ENCODE results near the gene BCL11A. TPM values are rescaled to one million over a fixed set of nuclear protein-coding genes. Genes with fewer than 3 reads are reported as not detected.

BCL11A gene
- total RNA-seq, 1 donor: 11.2 TPM

- Histone ChIP-seq H3K4me3 (ENCODE audit: low read length) (no peak overlapping the region), H3K9me3 (ENCODE audit: low read depth, low read length) (no peaks in the 10 kb centered on the region), H3K4me1 (ENCODE audit: insufficient read depth, low read length) (peaks cover 28% of the 10 kb centered on the region), H3K27me3 (ENCODE audit: insufficient read depth, low read length) (no peaks in the 10 kb centered on the region)
Observed at GRCh38 chr2:60450488-60450887, 103.0 kb downstream of the BCL11A start.

- H3K4me1 ChIP-seq (ENCODE audit: insufficient read depth, low read length): peaks cover 32% of the 10 kb centered on the region
- H3K4me3 ChIP-seq (ENCODE audit: low read length): no peak overlapping the region
- H3K9me3 ChIP-seq (ENCODE audit: low read depth, low read length): no peaks in the 10 kb centered on the region
- H3K27me3 ChIP-seq (ENCODE audit: insufficient read depth, low read length): no peaks in the 10 kb centered on the region
Observed at GRCh38 chr2:60447943-60448342, 105.5 kb downstream of the BCL11A start.

- no peaks in the 10 kb centered on the region for H3K9me3 ChIP-seq (ENCODE audit: low read depth, low read length)
- no peak overlapping the region for H3K4me3 ChIP-seq (ENCODE audit: low read length)
- no peaks in the 10 kb centered on the region for H3K27me3 ChIP-seq (ENCODE audit: insufficient read depth, low read length)
- peaks cover 40% of the 10 kb centered on the region for H3K4me1 ChIP-seq (ENCODE audit: insufficient read depth, low read length)
Observed at GRCh38 chr2:60446413-60447267, 106.8 kb downstream of the BCL11A start.

GRCh38 chr2:60445684-60446179, 107.7 kb downstream of the BCL11A start:
- Histone ChIP-seq H3K27me3 (ENCODE audit: insufficient read depth, low read length) (no peaks in the 10 kb centered on the region), H3K4me1 (ENCODE audit: insufficient read depth, low read length) (peaks cover 48% of the 10 kb centered on the region), H3K9me3 (ENCODE audit: low read depth, low read length) (no peaks in the 10 kb centered on the region), H3K4me3 (ENCODE audit: low read length) (no peak overlapping the region)

GRCh38 chr2:60442608-60443007, 110.8 kb downstream of the BCL11A start:
- H3K4me1 ChIP-seq (ENCODE audit: insufficient read depth, low read length): peaks cover 67% of the 10 kb centered on the region
- no peaks in the 10 kb centered on the region for H3K9me3 ChIP-seq (ENCODE audit: low read depth, low read length)
- no peaks in the 10 kb centered on the region for H3K27me3 ChIP-seq (ENCODE audit: insufficient read depth, low read length)
- no peak overlapping the region for H3K4me3 ChIP-seq (ENCODE audit: low read length)

GRCh38 chr2:60441800-60442199, 111.7 kb downstream of the BCL11A start:
- no peaks in the 10 kb centered on the region for H3K9me3 ChIP-seq (ENCODE audit: low read depth, low read length)
- H3K4me1 ChIP-seq (ENCODE audit: insufficient read depth, low read length): peaks cover 61% of the 10 kb centered on the region
- no peak overlapping the region for H3K4me3 ChIP-seq (ENCODE audit: low read length)
- no peaks in the 10 kb centered on the region for H3K27me3 ChIP-seq (ENCODE audit: insufficient read depth, low read length)

- Histone ChIP-seq H3K9me3 (ENCODE audit: low read depth, low read length) (no peaks in the 10 kb centered on the region), H3K4me3 (ENCODE audit: low read length) (no peak overlapping the region), H3K27me3 (ENCODE audit: insufficient read depth, low read length) (no peaks in the 10 kb centered on the region), H3K4me1 (ENCODE audit: insufficient read depth, low read length) (peaks cover 51% of the 10 kb centered on the region)
Observed at GRCh38 chr2:60440767-60441163, 112.7 kb downstream of the BCL11A start.

- H3K27me3 ChIP-seq (ENCODE audit: insufficient read depth, low read length): no peaks in the 10 kb centered on the region
- H3K4me1 ChIP-seq (ENCODE audit: insufficient read depth, low read length): peaks cover 50% of the 10 kb centered on the region
- H3K9me3 ChIP-seq (ENCODE audit: low read depth, low read length): no peaks in the 10 kb centered on the region
- no peak overlapping the region for H3K4me3 ChIP-seq (ENCODE audit: low read length)
Observed at GRCh38 chr2:60440079-60440766, 113.2 kb downstream of the BCL11A start.

GRCh38 chr2:60439219-60439974, 114.1 kb downstream of the BCL11A start:
- Histone ChIP-seq H3K4me3 (ENCODE audit: low read length) (no peak overlapping the region), H3K4me1 (ENCODE audit: insufficient read depth, low read length) (peaks cover 45% of the 10 kb centered on the region), H3K9me3 (ENCODE audit: low read depth, low read length) (no peaks in the 10 kb centered on the region), H3K27me3 (ENCODE audit: insufficient read depth, low read length) (no peaks in the 10 kb centered on the region)

GRCh38 chr2:60438653-60439052, 114.8 kb downstream of the BCL11A start:
- Histone ChIP-seq H3K4me1 (ENCODE audit: insufficient read depth, low read length) (peaks cover 45% of the 10 kb centered on the region), H3K9me3 (ENCODE audit: low read depth, low read length) (no peaks in the 10 kb centered on the region), H3K27me3 (ENCODE audit: insufficient read depth, low read length) (no peaks in the 10 kb centered on the region), H3K4me3 (ENCODE audit: low read length) (no peak overlapping the region)

- Histone ChIP-seq H3K9me3 (ENCODE audit: low read depth, low read length) (no peaks in the 10 kb centered on the region), H3K4me1 (ENCODE audit: insufficient read depth, low read length) (peaks cover 45% of the 10 kb centered on the region), H3K27me3 (ENCODE audit: insufficient read depth, low read length) (no peaks in the 10 kb centered on the region), H3K4me3 (ENCODE audit: low read length) (no peak overlapping the region)
Observed at GRCh38 chr2:60438131-60438530, 115.3 kb downstream of the BCL11A start.

GRCh38 chr2:60437080-60437696, 116.3 kb downstream of the BCL11A start:
- Histone ChIP-seq H3K9me3 (ENCODE audit: low read depth, low read length) (no peaks in the 10 kb centered on the region), H3K4me3 (ENCODE audit: low read length) (no peak overlapping the region), H3K27me3 (ENCODE audit: insufficient read depth, low read length) (no peaks in the 10 kb centered on the region), H3K4me1 (ENCODE audit: insufficient read depth, low read length) (peaks cover 43% of the 10 kb centered on the region)

GRCh38 chr2:60433018-60433596, 120.3 kb downstream of the BCL11A start:
- Histone ChIP-seq H3K4me1 (ENCODE audit: insufficient read depth, low read length) (peaks cover 6% of the 10 kb centered on the region), H3K9me3 (ENCODE audit: low read depth, low read length) (no peaks in the 10 kb centered on the region), H3K4me3 (ENCODE audit: low read length) (no peak overlapping the region), H3K27me3 (ENCODE audit: insufficient read depth, low read length) (no peaks in the 10 kb centered on the region)

GRCh38 chr2:60432035-60432601, 121.3 kb downstream of the BCL11A start:
- H3K9me3 ChIP-seq (ENCODE audit: low read depth, low read length): no peaks in the 10 kb centered on the region
- H3K4me3 ChIP-seq (ENCODE audit: low read length): no peak overlapping the region
- no peaks in the 10 kb centered on the region for H3K4me1 ChIP-seq (ENCODE audit: insufficient read depth, low read length)
- H3K27me3 ChIP-seq (ENCODE audit: insufficient read depth, low read length): no peaks in the 10 kb centered on the region

Data from mononuclear cell (primary cell).